H9 (cell line): ENCODE data around the gene ACKR1. TPM values are rescaled to one million over a fixed set of nuclear protein-coding genes. Genes with fewer than 3 reads are reported as not detected.
A peak's percentile ranks its signal among the peaks of the same experiment; 100 is the strongest.

Source experiments
- DNase-seq: peaks from one replicate; pipeline ENCODE4 v3.0.0-alpha.2; 2017
- H2AFZ ChIP-seq: one replicate; pipeline ENCODE4 v1.6.1; 2013; ENCODE audit warnings: mild to moderate bottlenecking, low read length, control low read depth, moderate library complexity
- H2AK5ac ChIP-seq: 2 replicates; pipeline ENCODE4 v1.6.1; 2013; ENCODE audit warnings: low read length, control low read depth, mixed read lengths; ENCODE audit not compliant: insufficient read length
- H2BK120ac ChIP-seq: one replicate; pipeline ENCODE4 v1.6.1; 2013; ENCODE audit warnings: low read depth, mild to moderate bottlenecking, low read length, control low read depth, inconsistent platforms; ENCODE audit not compliant: poor library complexity, severe bottlenecking
- H2BK12ac ChIP-seq: 2 replicates; pipeline ENCODE4 v1.6.1; 2013; ENCODE audit warnings: low read length, control low read depth, mixed read lengths, low read depth; ENCODE audit not compliant: insufficient read length
- H2BK15ac ChIP-seq: 2 replicates; pipeline ENCODE4 v1.6.1; 2013; ENCODE audit warnings: low read depth, low read length, control low read depth
- H2BK20ac ChIP-seq: one replicate; pipeline ENCODE4 v1.6.1; 2013; ENCODE audit warnings: low read depth, mild to moderate bottlenecking, low read length, control low read depth, inconsistent platforms; ENCODE audit not compliant: poor library complexity, severe bottlenecking
- H2BK5ac ChIP-seq: 2 replicates; pipeline ENCODE4 v1.6.1; 2013; ENCODE audit warnings: low read length, control low read depth, mixed read lengths; ENCODE audit not compliant: insufficient read length
- H3K14ac ChIP-seq: 2 replicates; pipeline ENCODE4 v1.6.1; 2013; ENCODE audit warnings: low read length, control low read depth; ENCODE audit not compliant: insufficient read depth
- H3K18ac ChIP-seq: 2 replicates; pipeline ENCODE4 v1.6.1; 2013; ENCODE audit warnings: low read depth, mild to moderate bottlenecking, mixed read lengths, low read length, control low read depth; ENCODE audit not compliant: insufficient read length
- H3K23ac ChIP-seq: 2 replicates; pipeline ENCODE4 v1.6.1; 2013; ENCODE audit warnings: low read length, control low read depth, mixed read lengths, low read depth; ENCODE audit not compliant: insufficient read length
- H3K23me2 ChIP-seq: 2 replicates; pipeline ENCODE4 v1.6.1; 2013; ENCODE audit warnings: low read depth, mild to moderate bottlenecking, mixed read lengths, low read length, control low read depth; ENCODE audit not compliant: insufficient read length, poor library complexity, severe bottlenecking
- H3K27ac ChIP-seq: 2 replicates; pipeline ENCODE4 v1.5.1; 2013; ENCODE audit warnings: low read length, control low read depth, mixed read lengths, low read depth; ENCODE audit not compliant: insufficient read length
- H3K27me3 ChIP-seq: 2 replicates; pipeline ENCODE4 v1.6.1; 2013; ENCODE audit warnings: low read length, control low read depth, inconsistent platforms; ENCODE audit not compliant: insufficient read depth
- H3K4ac ChIP-seq: 2 replicates; pipeline ENCODE4 v1.6.1; 2013; ENCODE audit warnings: low read depth, mild to moderate bottlenecking, control low read depth, inconsistent platforms, low read length, moderate library complexity
- H3K4me1 ChIP-seq: 2 replicates; pipeline ENCODE4 v1.6.1; 2013; ENCODE audit warnings: low read length, control low read depth, inconsistent platforms; ENCODE audit not compliant: insufficient read depth
- H3K4me2 ChIP-seq: 2 replicates; pipeline ENCODE4 v1.6.1; 2013; ENCODE audit warnings: low read length, control low read depth, mixed read lengths; ENCODE audit not compliant: insufficient read length, insufficient read depth
- H3K56ac ChIP-seq: 2 replicates; pipeline ENCODE4 v1.6.1; 2013; ENCODE audit warnings: low read depth, mild to moderate bottlenecking, mixed read lengths, low read length, control low read depth; ENCODE audit not compliant: insufficient read length
- H3K79me1 ChIP-seq: 2 replicates; pipeline ENCODE4 v1.6.1; 2013; ENCODE audit warnings: low read depth, mild to moderate bottlenecking, moderate library complexity, low read length, control low read depth, inconsistent platforms; ENCODE audit not compliant: insufficient read depth, poor library complexity, severe bottlenecking
- H3K79me2 ChIP-seq: 2 replicates; pipeline ENCODE4 v1.6.1; 2013; ENCODE audit warnings: low read length, control low read depth, inconsistent platforms; ENCODE audit not compliant: insufficient read depth
- H3K9ac ChIP-seq: 2 replicates; pipeline ENCODE4 v1.6.1; 2013; ENCODE audit warnings: low read length, control low read depth, mixed read lengths; ENCODE audit not compliant: insufficient read length; ENCODE audit errors: extremely low read depth
- H3K9me3 ChIP-seq: one replicate; pipeline ENCODE4 v1.6.1; 2013; ENCODE audit warnings: low read depth, low read length, inconsistent platforms; ENCODE audit not compliant: control insufficient read depth
- H3T11ph ChIP-seq: one replicate; pipeline ENCODE4 v1.6.1; 2013; ENCODE audit warnings: mild to moderate bottlenecking, low read length, control low read depth, inconsistent platforms
- H4K20me1 ChIP-seq: one replicate; pipeline ENCODE4 v1.6.1; 2013; ENCODE audit not compliant: control insufficient read depth, insufficient read length, insufficient read depth
- H4K5ac ChIP-seq: 2 replicates; pipeline ENCODE4 v1.6.1; 2013; ENCODE audit warnings: low read depth, mild to moderate bottlenecking, mixed read lengths, low read length, control low read depth; ENCODE audit not compliant: insufficient read length
- H4K8ac ChIP-seq: replicated peaks from 2 replicates; pipeline ENCODE4 v1.6.1; 2013; ENCODE audit warnings: low read length, control low read depth, mixed read lengths, low read depth; ENCODE audit not compliant: insufficient read length
- H4K91ac ChIP-seq: 2 replicates; pipeline ENCODE4 v1.6.1; 2013; ENCODE audit warnings: low read depth, mild to moderate bottlenecking, moderate library complexity, mixed read lengths, low read length, control low read depth; ENCODE audit not compliant: insufficient read length
- H3K27ac Mint-ChIP-seq, 3 experiments: 2 replicates in 2 of 3; 3 replicates in 1 of 3; pipeline ENCODE4 v1.8.0; 2020 to 2021; ENCODE audit warnings: mixed read lengths in 3 of 3, mild to moderate bottlenecking in 1 of 3, moderate library complexity in 1 of 3
- H3K27me3 Mint-ChIP-seq: 2 replicates; pipeline ENCODE4 v1.8.0; 2021; ENCODE audit warnings: low read depth, mild to moderate bottlenecking, moderate library complexity, mixed read lengths
- H3K36me3 Mint-ChIP-seq, 3 experiments: 2 replicates in 2 of 3; 3 replicates in 1 of 3; pipeline ENCODE4 v1.8.0; 2020 to 2021; ENCODE audit warnings: low read depth in 3 of 3, mixed read lengths in 3 of 3; ENCODE audit not compliant: insufficient read depth in 1 of 3
- H3K4me1 Mint-ChIP-seq, 2 experiments: 2 replicates each; pipeline ENCODE4 v1.8.0; 2020; ENCODE audit warnings: mixed read lengths in 2 of 2
- H3K4me3 Mint-ChIP-seq, 2 experiments: 2 replicates in 1 of 2; 3 replicates in 1 of 2; pipeline ENCODE4 v1.8.0; 2020 to 2021; ENCODE audit warnings: mild to moderate bottlenecking in 2 of 2, mixed read lengths in 2 of 2, moderate library complexity in 1 of 2
- H3K9me3 Mint-ChIP-seq, 2 experiments: 2 replicates in 1 of 2; 3 replicates in 1 of 2; pipeline ENCODE4 v1.8.0; 2020; ENCODE audit warnings: mild to moderate bottlenecking in 2 of 2, mixed read lengths in 2 of 2, moderate library complexity in 1 of 2
- CTCF ChIP-seq: fragments of 200-600 bp; sonication (generic); conservative IDR thresholded peaks from 3 replicates; pipeline ENCODE4 v1.8.0; 2021; ENCODE audit warnings: antibody characterized with exemption, mild to moderate bottlenecking
- WGBS: extraction: QIAGEN DNeasy Blood & Tissue Kit; methylation state at CpG from one replicate; pipeline ENCODE4 v1.1.7; 2013; ENCODE audit warnings: missing lambda C conversion rate, low lambda C conversion rate, mixed read lengths; ENCODE audit not compliant: insufficient read length; ENCODE audit errors: extremely low coverage; 5-methylcytosine and 5-hydroxymethylcytosine counted together
- total RNA-seq: library from RNA; stranded (reverse); gene quantifications from 2 replicates; pipeline ENCODE4 v1.2.1, GENCODE V29; 2021

ACKR1 gene
- total RNA-seq, 1 experiment from 2014 or later: 0.26 TPM

GRCh38 chr1:159188375-159188788, 16.3 kb upstream of the ACKR1 start:
- H4K20me1 ChIP-seq: no peaks in the 10 kb centered on the region
- H2BK15ac ChIP-seq: no peak overlapping the region
- H2BK120ac ChIP-seq: no peak overlapping the region
- peaks cover 2% of the 10 kb centered on the region; the same call in 1 of the 2 replicates for H3K4me1 ChIP-seq
- H3K79me2 ChIP-seq: no peaks in the 10 kb centered on the region
- peaks cover 11% of the 10 kb centered on the region for H3K23me2 ChIP-seq
- H3K14ac ChIP-seq: peak overlapping the region; percentile 51; the same call in 1 of the 2 replicates
- TF ChIP-seq CTCF: peak; percentile 19; the same call in 1 of the 3 replicates
- Mint-ChIP-seq H3K4me3 (peak overlapping the region; percentile 86 to 87), H3K9me3 (no peaks in the 10 kb centered on the region), H3K27ac (peak overlapping the region; percentile 92 to 98 (median 94)), H3K4me1 (peaks cover 39 to 53% of the 10 kb centered on the region in 2 experiments), H3K36me3 (peaks cover 0 to 4% (median 0%) of the 10 kb centered on the region in 3 experiments; a peak in 3 of 7 replicates), H3K27me3 (peaks cover 9% of the 10 kb centered on the region)
- no peak overlapping the region for H2BK20ac ChIP-seq
- no CpG with 5 or more reads among the region's 24 CpGs for WGBS
- peak overlapping the region; percentile 63 for H3K18ac ChIP-seq
- H2AK5ac ChIP-seq: no peak overlapping the region
- peak overlapping the region; percentile 16 for H3K27ac ChIP-seq
- no peaks in the 10 kb centered on the region for H3K79me1 ChIP-seq
- no peaks in the 10 kb centered on the region for H3K27me3 ChIP-seq
- H3K23ac ChIP-seq: no peak overlapping the region
- H2AFZ ChIP-seq: peak overlapping the region; percentile 1
- no peak overlapping the region for H4K91ac ChIP-seq
- no peaks in the 10 kb centered on the region for H3K9me3 ChIP-seq
- no peak overlapping the region for H3T11ph ChIP-seq
- no peak overlapping the region for H3K56ac ChIP-seq
- H3K4ac ChIP-seq: no peak overlapping the region
- no peak overlapping the region for H2BK5ac ChIP-seq
- no peak overlapping the region for H4K8ac ChIP-seq
- H2BK12ac ChIP-seq: no peak overlapping the region
- peak overlapping the region; percentile 99 for H3K4me2 ChIP-seq
- H4K5ac ChIP-seq: no peak overlapping the region
- peak overlapping the region; percentile 57 for H3K9ac ChIP-seq
- DNase-seq: peak; percentile 96
